Measurements from ENCODE around the gene C9orf40.

C9orf40 gene

GRCh38 chr9:74940600-74940999, 12.1 kb downstream of the C9orf40 start:
- no peak for DNase-seq (ENCODE audit: low read depth)

- no peak for DNase-seq (ENCODE audit: low read depth)
These were observed 17.7 kb downstream of the C9orf40 start for GRCh38 chr9:74935008-74935407.

GRCh38 chr9:74921737-74922136, 31.0 kb downstream of the C9orf40 start:
- no peak for DNase-seq (ENCODE audit: low read depth)

- DNase-seq (ENCODE audit: low read depth), result no peak
These were observed 31.6 kb downstream of the C9orf40 start for GRCh38 chr9:74920944-74921626.

- no peak for DNase-seq (ENCODE audit: low read depth)
These were observed 42.7 kb downstream of the C9orf40 start for GRCh38 chr9:74910036-74910435.

- DNase-seq (ENCODE audit: low read depth), result no peak
These were observed 44.0 kb downstream of the C9orf40 start for GRCh38 chr9:74908665-74909064.

- no peak for DNase-seq (ENCODE audit: low read depth)
These were observed 45.6 kb downstream of the C9orf40 start for GRCh38 chr9:74907085-74907484.

- DNase-seq (ENCODE audit: low read depth), result no peak
These were observed 51.7 kb downstream of the C9orf40 start for GRCh38 chr9:74901001-74901400.

Measured in activated T-cell treated with anti-CD3 and anti-CD28 coated beads for 1 hour (primary cell).